Loucy (cell line): ENCODE measurements around the gene FBXO44.

Source experiments
- CTCF ChIP-seq: fragments of 200-600 bp; sonication (generic); conservative IDR thresholded peaks from 2 replicates; pipeline ENCODE4 v1.5.1; 2014; ENCODE audit warnings: mild to moderate bottlenecking, antibody characterized with exemption, low read length
- EZH2phosphoT487 ChIP-seq: fragments of 200-600 bp; IDR thresholded peaks from 2 replicates; pipeline ENCODE4 v1.6.1; 2018; ENCODE audit warnings: antibody characterized with exemption, mild to moderate bottlenecking, moderate library complexity, borderline replicate concordance

GRCh38 chr1:11610629-11611180 is 44.0 kb upstream of the FBXO44 start:
- TF ChIP-seq EZH2phosphoT487 = no peak
- TF ChIP-seq CTCF = no peak
